ENCODE data around the gene PRPH2.
"Not testable (repeated sequence)": the region's sequence is repeated elsewhere in the genome, so short reads cannot be mapped to it uniquely, and the experiment has no call there.

The PRPH2 gene

GRCh38 chr6:42742116-42742894 lies 19.9 kb upstream of the PRPH2 start:
- no peak for DNase-seq (ENCODE audit: low read depth)

- DNase-seq (ENCODE audit: low read depth) = no peak
Observed at GRCh38 chr6:42740725-42741124, 18.3 kb upstream of the PRPH2 start.

- DNase-seq (ENCODE audit: low read depth) = no peak
Observed at GRCh38 chr6:42735976-42736375, 13.6 kb upstream of the PRPH2 start.

GRCh38 chr6:42733867-42734481 lies 11.6 kb upstream of the PRPH2 start:
- DNase-seq (ENCODE audit: low read depth) = not testable (repeated sequence)

- no peak for DNase-seq (ENCODE audit: low read depth)
Observed at GRCh38 chr6:42729731-42730130, 7.3 kb upstream of the PRPH2 start.

- DNase-seq (ENCODE audit: low read depth) = no peak
Observed at GRCh38 chr6:42727627-42728026, 5.2 kb upstream of the PRPH2 start.

GRCh38 chr6:42727087-42727611 lies 4.8 kb upstream of the PRPH2 start:
- peak; percentile 2 for DNase-seq (ENCODE audit: low read depth)

- DNase-seq (ENCODE audit: low read depth) = peak; percentile 48
Observed at GRCh38 chr6:42726485-42727086, 4.2 kb upstream of the PRPH2 start.

GRCh38 chr6:42726026-42726425 lies 3.6 kb upstream of the PRPH2 start:
- DNase-seq (ENCODE audit: low read depth) = no peak

GRCh38 chr6:42724825-42725224 lies 2.4 kb upstream of the PRPH2 start:
- DNase-seq (ENCODE audit: low read depth) = no peak

GRCh38 chr6:42720739-42721138 lies 1.7 kb downstream of the PRPH2 start:
- DNase-seq (ENCODE audit: low read depth) = no peak

- no peak for DNase-seq (ENCODE audit: low read depth)
Observed at GRCh38 chr6:42715871-42716270, 6.5 kb downstream of the PRPH2 start.

GRCh38 chr6:42714098-42714761 lies 8.2 kb downstream of the PRPH2 start:
- no peak for DNase-seq (ENCODE audit: low read depth)

GRCh38 chr6:42711930-42712329 lies 10.5 kb downstream of the PRPH2 start:
- no peak for DNase-seq (ENCODE audit: low read depth)

GRCh38 chr6:42710316-42710715 lies 12.1 kb downstream of the PRPH2 start:
- DNase-seq (ENCODE audit: low read depth) = no peak

- DNase-seq (ENCODE audit: low read depth) = no peak
Observed at GRCh38 chr6:42709871-42710270, 12.5 kb downstream of the PRPH2 start.

GRCh38 chr6:42708096-42708495 lies 14.3 kb downstream of the PRPH2 start:
- no peak for DNase-seq (ENCODE audit: low read depth)

- DNase-seq (ENCODE audit: low read depth) = no peak
Observed at GRCh38 chr6:42707595-42707994, 14.8 kb downstream of the PRPH2 start.

GRCh38 chr6:42704937-42705374 lies 17.4 kb downstream of the PRPH2 start:
- no peak for DNase-seq (ENCODE audit: low read depth)

- no peak for DNase-seq (ENCODE audit: low read depth)
Observed at GRCh38 chr6:42704251-42704936, 18.0 kb downstream of the PRPH2 start.

GRCh38 chr6:42702786-42703185 lies 19.6 kb downstream of the PRPH2 start:
- DNase-seq (ENCODE audit: low read depth) = not testable (repeated sequence)

- no peak for DNase-seq (ENCODE audit: low read depth)
Observed at GRCh38 chr6:42702200-42702599, 20.2 kb downstream of the PRPH2 start.
